GM06990 (cell line): ENCODE measurements around the gene NMRK1.

Source experiments
- DNase-seq: peaks from one replicate; pipeline ENCODE4 v3.0.0-alpha.2; 2011; ENCODE audit not compliant: insufficient read length; ENCODE audit errors: extremely low read depth
- H3K27me3 ChIP-seq: replicated peaks from 2 replicates; pipeline ENCODE4 v1.6.0; 2011; ENCODE audit warnings: low read length; ENCODE audit not compliant: control insufficient read depth, insufficient read depth
- H3K36me3 ChIP-seq: 2 replicates; pipeline ENCODE4 v1.5.1; 2011; ENCODE audit warnings: low read length; ENCODE audit not compliant: control insufficient read depth, insufficient read depth
- H3K4me3 ChIP-seq: replicated peaks from 2 replicates; pipeline ENCODE4 v1.5.1; 2011; ENCODE audit warnings: low read depth, mild to moderate bottlenecking, control low read depth, low read length
- TF ChIP-seq, protein P1 (sequence below): IDR thresholded peaks from 2 replicates; pipeline ENCODE4 v1.5.1; 2011; ENCODE audit warnings: low read length, control low read depth, mild to moderate bottlenecking, inconsistent platforms; ENCODE audit not compliant: insufficient read depth, poor library complexity, severe bottlenecking

The NMRK1 gene

GRCh38 chr9:75061169-75061568 lies 26.8 kb downstream of the NMRK1 start:
- TF ChIP-seq, protein P1, sequence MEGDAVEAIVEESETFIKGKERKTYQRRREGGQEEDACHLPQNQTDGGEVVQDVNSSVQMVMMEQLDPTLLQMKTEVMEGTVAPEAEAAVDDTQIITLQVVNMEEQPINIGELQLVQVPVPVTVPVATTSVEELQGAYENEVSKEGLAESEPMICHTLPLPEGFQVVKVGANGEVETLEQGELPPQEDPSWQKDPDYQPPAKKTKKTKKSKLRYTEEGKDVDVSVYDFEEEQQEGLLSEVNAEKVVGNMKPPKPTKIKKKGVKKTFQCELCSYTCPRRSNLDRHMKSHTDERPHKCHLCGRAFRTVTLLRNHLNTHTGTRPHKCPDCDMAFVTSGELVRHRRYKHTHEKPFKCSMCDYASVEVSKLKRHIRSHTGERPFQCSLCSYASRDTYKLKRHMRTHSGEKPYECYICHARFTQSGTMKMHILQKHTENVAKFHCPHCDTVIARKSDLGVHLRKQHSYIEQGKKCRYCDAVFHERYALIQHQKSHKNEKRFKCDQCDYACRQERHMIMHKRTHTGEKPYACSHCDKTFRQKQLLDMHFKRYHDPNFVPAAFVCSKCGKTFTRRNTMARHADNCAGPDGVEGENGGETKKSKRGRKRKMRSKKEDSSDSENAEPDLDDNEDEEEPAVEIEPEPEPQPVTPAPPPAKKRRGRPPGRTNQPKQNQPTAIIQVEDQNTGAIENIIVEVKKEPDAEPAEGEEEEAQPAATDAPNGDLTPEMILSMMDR: no peak
- Histone ChIP-seq H3K27me3 (no peaks in the 10 kb centered on the region), H3K4me3 (no peak overlapping the region), H3K36me3 (no peaks in the 10 kb centered on the region)
- DNase-seq: no peak

DNA sequence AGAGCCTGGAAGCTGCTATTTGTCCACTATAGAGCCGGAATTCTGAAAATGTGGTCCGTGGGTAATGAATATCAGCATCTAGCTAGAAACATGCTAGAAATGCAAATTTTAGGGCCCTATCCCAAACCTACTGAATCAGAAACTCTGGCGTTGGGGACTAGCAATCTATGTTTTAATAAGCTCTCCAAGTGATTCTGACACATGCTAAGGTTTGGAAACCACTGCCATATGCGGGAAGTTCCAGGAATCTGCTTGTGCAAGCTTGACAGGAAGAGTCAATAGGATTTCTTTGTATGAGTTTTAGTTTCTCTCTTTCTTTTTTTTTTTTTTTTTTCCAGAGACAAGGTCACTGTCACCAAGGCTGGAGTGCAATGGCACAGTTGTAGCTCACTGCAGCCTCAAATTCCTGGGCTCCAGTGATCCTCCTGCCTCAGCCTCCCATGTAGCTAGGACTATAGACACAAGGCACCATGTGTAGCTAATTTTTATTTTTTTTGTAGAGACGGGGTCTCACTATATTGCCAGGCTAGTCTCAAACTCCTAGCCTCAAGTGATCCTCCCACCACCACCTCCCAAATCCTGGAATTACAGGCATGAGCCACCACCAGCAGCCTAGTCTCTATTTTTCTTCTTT lies 33.5 kb downstream of the NMRK1 start:
- Histone ChIP-seq H3K36me3 (no peaks in the 10 kb centered on the region), H3K4me3 (no peak overlapping the region), H3K27me3 (no peaks in the 10 kb centered on the region)
- TF ChIP-seq, protein P1: no peak
- DNase-seq: no peak

DNA sequence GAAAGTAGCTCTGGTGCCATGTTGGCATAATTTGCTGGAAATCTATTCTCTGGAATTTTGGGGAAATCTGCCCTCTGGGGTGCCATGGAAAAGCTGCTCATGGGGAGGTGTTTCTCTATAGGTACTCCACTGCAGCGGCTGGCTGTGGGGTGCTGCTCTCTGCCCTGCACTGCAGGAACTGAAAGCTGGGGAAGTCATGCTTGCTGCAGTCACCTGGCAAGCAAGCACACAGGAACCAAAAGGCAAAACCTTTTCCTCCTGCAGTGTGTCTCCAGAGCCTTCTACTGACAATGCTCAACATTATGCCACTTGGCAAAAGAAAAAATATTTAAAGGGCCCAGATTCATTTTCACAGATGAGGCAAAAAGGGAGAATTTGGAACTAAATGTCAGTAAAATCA lies 34.1 kb downstream of the NMRK1 start:
- TF ChIP-seq, protein P1: no peak
- no peaks in the 10 kb centered on the region for H3K27me3 ChIP-seq
- no peaks in the 10 kb centered on the region for H3K36me3 ChIP-seq
- peak; percentile 13 for DNase-seq
- no peak overlapping the region for H3K4me3 ChIP-seq

DNA sequence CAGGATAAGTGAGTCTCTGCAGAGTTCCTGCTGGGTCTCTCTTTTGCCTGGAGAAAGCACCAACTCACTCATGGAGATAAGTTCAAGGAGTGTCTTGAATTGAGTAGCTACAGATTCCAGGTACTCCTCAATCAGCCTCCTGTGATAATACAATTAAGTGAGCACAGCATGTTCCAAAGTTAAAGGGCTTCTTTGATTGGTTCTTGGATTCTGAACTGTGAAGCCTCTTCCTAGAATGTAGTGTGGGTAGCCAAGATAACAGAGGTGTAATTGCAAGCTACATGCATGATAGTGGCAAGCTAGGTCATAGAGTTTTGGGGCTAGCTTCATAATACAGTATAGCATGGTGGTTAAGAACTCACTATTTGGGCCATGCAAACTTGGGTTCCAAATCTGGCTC lies 36.7 kb downstream of the NMRK1 start:
- no peak overlapping the region for H3K4me3 ChIP-seq
- TF ChIP-seq, protein P1: no peak
- DNase-seq: no peak
- no peaks in the 10 kb centered on the region for H3K27me3 ChIP-seq
- H3K36me3 ChIP-seq: no peaks in the 10 kb centered on the region

DNA sequence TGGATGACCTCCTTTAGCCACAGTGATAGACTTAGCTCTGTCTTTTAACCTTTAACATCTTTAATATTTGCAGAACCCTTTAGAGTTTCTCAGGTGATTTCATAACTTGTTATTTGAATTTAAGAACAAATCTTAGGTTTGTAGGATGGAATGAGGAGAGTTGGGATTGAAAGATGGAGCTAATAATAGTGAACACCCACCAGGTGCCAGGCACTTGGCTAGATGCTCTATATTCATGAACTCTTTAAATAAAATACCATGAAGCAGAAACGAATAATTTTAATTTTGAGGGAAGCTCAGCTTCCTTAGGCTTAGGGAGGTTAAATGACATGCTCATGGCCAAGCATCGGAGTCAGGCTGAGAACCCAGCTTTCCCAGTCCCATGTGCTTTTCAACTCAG lies 40.4 kb downstream of the NMRK1 start:
- H3K27me3 ChIP-seq: no peaks in the 10 kb centered on the region
- TF ChIP-seq, protein P1: no peak
- H3K36me3 ChIP-seq: no peaks in the 10 kb centered on the region
- H3K4me3 ChIP-seq: no peak overlapping the region
- DNase-seq: no peak

- TF ChIP-seq, protein P1: no peak
- no peak overlapping the region for H3K4me3 ChIP-seq
- no peak for DNase-seq
- H3K27me3 ChIP-seq: no peaks in the 10 kb centered on the region
- no peaks in the 10 kb centered on the region for H3K36me3 ChIP-seq
These were observed 41.1 kb downstream of the NMRK1 start for GRCh38 chr9:75046725-75047345.
